H9 (cell line): ENCODE measurements around the gene RARB. TPM values are rescaled to one million over a fixed set of nuclear protein-coding genes. Genes with fewer than 3 reads are reported as not detected.

Source experiments
- DNase-seq: peaks from one replicate; pipeline ENCODE4 v3.0.0-alpha.2; 2017
- H2AFZ ChIP-seq: one replicate; pipeline ENCODE4 v1.6.1; 2013; ENCODE audit warnings: mild to moderate bottlenecking, low read length, control low read depth, moderate library complexity
- H2AK5ac ChIP-seq: 2 replicates; pipeline ENCODE4 v1.6.1; 2013; ENCODE audit warnings: low read length, control low read depth, mixed read lengths; ENCODE audit not compliant: insufficient read length
- H2BK120ac ChIP-seq: one replicate; pipeline ENCODE4 v1.6.1; 2013; ENCODE audit warnings: low read depth, mild to moderate bottlenecking, low read length, control low read depth, inconsistent platforms; ENCODE audit not compliant: poor library complexity, severe bottlenecking
- H2BK12ac ChIP-seq: 2 replicates; pipeline ENCODE4 v1.6.1; 2013; ENCODE audit warnings: low read length, control low read depth, mixed read lengths, low read depth; ENCODE audit not compliant: insufficient read length
- H2BK15ac ChIP-seq: 2 replicates; pipeline ENCODE4 v1.6.1; 2013; ENCODE audit warnings: low read depth, low read length, control low read depth
- H2BK20ac ChIP-seq: one replicate; pipeline ENCODE4 v1.6.1; 2013; ENCODE audit warnings: low read depth, mild to moderate bottlenecking, low read length, control low read depth, inconsistent platforms; ENCODE audit not compliant: poor library complexity, severe bottlenecking
- H2BK5ac ChIP-seq: 2 replicates; pipeline ENCODE4 v1.6.1; 2013; ENCODE audit warnings: low read length, control low read depth, mixed read lengths; ENCODE audit not compliant: insufficient read length
- H3K14ac ChIP-seq: 2 replicates; pipeline ENCODE4 v1.6.1; 2013; ENCODE audit warnings: low read length, control low read depth; ENCODE audit not compliant: insufficient read depth
- H3K18ac ChIP-seq: 2 replicates; pipeline ENCODE4 v1.6.1; 2013; ENCODE audit warnings: low read depth, mild to moderate bottlenecking, mixed read lengths, low read length, control low read depth; ENCODE audit not compliant: insufficient read length
- H3K23ac ChIP-seq: 2 replicates; pipeline ENCODE4 v1.6.1; 2013; ENCODE audit warnings: low read length, control low read depth, mixed read lengths, low read depth; ENCODE audit not compliant: insufficient read length
- H3K23me2 ChIP-seq: 2 replicates; pipeline ENCODE4 v1.6.1; 2013; ENCODE audit warnings: low read depth, mild to moderate bottlenecking, mixed read lengths, low read length, control low read depth; ENCODE audit not compliant: insufficient read length, poor library complexity, severe bottlenecking
- H3K27ac ChIP-seq: 2 replicates; pipeline ENCODE4 v1.5.1; 2013; ENCODE audit warnings: low read length, control low read depth, mixed read lengths, low read depth; ENCODE audit not compliant: insufficient read length
- H3K27me3 ChIP-seq: 2 replicates; pipeline ENCODE4 v1.6.1; 2013; ENCODE audit warnings: low read length, control low read depth, inconsistent platforms; ENCODE audit not compliant: insufficient read depth
- H3K4ac ChIP-seq: 2 replicates; pipeline ENCODE4 v1.6.1; 2013; ENCODE audit warnings: low read depth, mild to moderate bottlenecking, control low read depth, inconsistent platforms, low read length, moderate library complexity
- H3K4me1 ChIP-seq: 2 replicates; pipeline ENCODE4 v1.6.1; 2013; ENCODE audit warnings: low read length, control low read depth, inconsistent platforms; ENCODE audit not compliant: insufficient read depth
- H3K4me2 ChIP-seq: 2 replicates; pipeline ENCODE4 v1.6.1; 2013; ENCODE audit warnings: low read length, control low read depth, mixed read lengths; ENCODE audit not compliant: insufficient read length, insufficient read depth
- H3K56ac ChIP-seq: 2 replicates; pipeline ENCODE4 v1.6.1; 2013; ENCODE audit warnings: low read depth, mild to moderate bottlenecking, mixed read lengths, low read length, control low read depth; ENCODE audit not compliant: insufficient read length
- H3K79me1 ChIP-seq: 2 replicates; pipeline ENCODE4 v1.6.1; 2013; ENCODE audit warnings: low read depth, mild to moderate bottlenecking, moderate library complexity, low read length, control low read depth, inconsistent platforms; ENCODE audit not compliant: insufficient read depth, poor library complexity, severe bottlenecking
- H3K79me2 ChIP-seq: 2 replicates; pipeline ENCODE4 v1.6.1; 2013; ENCODE audit warnings: low read length, control low read depth, inconsistent platforms; ENCODE audit not compliant: insufficient read depth
- H3K9ac ChIP-seq: 2 replicates; pipeline ENCODE4 v1.6.1; 2013; ENCODE audit warnings: low read length, control low read depth, mixed read lengths; ENCODE audit not compliant: insufficient read length; ENCODE audit errors: extremely low read depth
- H3K9me3 ChIP-seq: one replicate; pipeline ENCODE4 v1.6.1; 2013; ENCODE audit warnings: low read depth, low read length, inconsistent platforms; ENCODE audit not compliant: control insufficient read depth
- H3T11ph ChIP-seq: one replicate; pipeline ENCODE4 v1.6.1; 2013; ENCODE audit warnings: mild to moderate bottlenecking, low read length, control low read depth, inconsistent platforms
- H4K20me1 ChIP-seq: one replicate; pipeline ENCODE4 v1.6.1; 2013; ENCODE audit not compliant: control insufficient read depth, insufficient read length, insufficient read depth
- H4K5ac ChIP-seq: 2 replicates; pipeline ENCODE4 v1.6.1; 2013; ENCODE audit warnings: low read depth, mild to moderate bottlenecking, mixed read lengths, low read length, control low read depth; ENCODE audit not compliant: insufficient read length
- H4K8ac ChIP-seq: replicated peaks from 2 replicates; pipeline ENCODE4 v1.6.1; 2013; ENCODE audit warnings: low read length, control low read depth, mixed read lengths, low read depth; ENCODE audit not compliant: insufficient read length
- H4K91ac ChIP-seq: 2 replicates; pipeline ENCODE4 v1.6.1; 2013; ENCODE audit warnings: low read depth, mild to moderate bottlenecking, moderate library complexity, mixed read lengths, low read length, control low read depth; ENCODE audit not compliant: insufficient read length
- H3K27ac Mint-ChIP-seq, 3 experiments: 2 replicates in 2 of 3; 3 replicates in 1 of 3; pipeline ENCODE4 v1.8.0; 2020 to 2021; ENCODE audit warnings: mixed read lengths in 3 of 3, mild to moderate bottlenecking in 1 of 3, moderate library complexity in 1 of 3
- H3K27me3 Mint-ChIP-seq: 2 replicates; pipeline ENCODE4 v1.8.0; 2021; ENCODE audit warnings: low read depth, mild to moderate bottlenecking, moderate library complexity, mixed read lengths
- H3K36me3 Mint-ChIP-seq, 3 experiments: 2 replicates in 2 of 3; 3 replicates in 1 of 3; pipeline ENCODE4 v1.8.0; 2020 to 2021; ENCODE audit warnings: low read depth in 3 of 3, mixed read lengths in 3 of 3; ENCODE audit not compliant: insufficient read depth in 1 of 3
- H3K4me1 Mint-ChIP-seq, 2 experiments: 2 replicates each; pipeline ENCODE4 v1.8.0; 2020; ENCODE audit warnings: mixed read lengths in 2 of 2
- H3K4me3 Mint-ChIP-seq, 2 experiments: 2 replicates in 1 of 2; 3 replicates in 1 of 2; pipeline ENCODE4 v1.8.0; 2020 to 2021; ENCODE audit warnings: mild to moderate bottlenecking in 2 of 2, mixed read lengths in 2 of 2, moderate library complexity in 1 of 2
- H3K9me3 Mint-ChIP-seq, 2 experiments: 2 replicates in 1 of 2; 3 replicates in 1 of 2; pipeline ENCODE4 v1.8.0; 2020; ENCODE audit warnings: mild to moderate bottlenecking in 2 of 2, mixed read lengths in 2 of 2, moderate library complexity in 1 of 2
- WGBS: extraction: QIAGEN DNeasy Blood & Tissue Kit; methylation state at CpG from one replicate; pipeline ENCODE4 v1.1.7; 2013; ENCODE audit warnings: missing lambda C conversion rate, low lambda C conversion rate, mixed read lengths; ENCODE audit not compliant: insufficient read length; ENCODE audit errors: extremely low coverage; 5-methylcytosine and 5-hydroxymethylcytosine counted together
- total RNA-seq: library from RNA; stranded (reverse); gene quantifications from 2 replicates; pipeline ENCODE4 v1.2.1, GENCODE V29; 2021
- TF ChIP-seq, protein P1 (sequence below): fragments of 200-600 bp; sonication (generic); conservative IDR thresholded peaks from 3 replicates; pipeline ENCODE4 v1.8.0; 2021; ENCODE audit warnings: antibody characterized with exemption, mild to moderate bottlenecking

Gene RARB
- total RNA-seq, 1 experiment from 2014 or later = 0.22 TPM

DNA sequence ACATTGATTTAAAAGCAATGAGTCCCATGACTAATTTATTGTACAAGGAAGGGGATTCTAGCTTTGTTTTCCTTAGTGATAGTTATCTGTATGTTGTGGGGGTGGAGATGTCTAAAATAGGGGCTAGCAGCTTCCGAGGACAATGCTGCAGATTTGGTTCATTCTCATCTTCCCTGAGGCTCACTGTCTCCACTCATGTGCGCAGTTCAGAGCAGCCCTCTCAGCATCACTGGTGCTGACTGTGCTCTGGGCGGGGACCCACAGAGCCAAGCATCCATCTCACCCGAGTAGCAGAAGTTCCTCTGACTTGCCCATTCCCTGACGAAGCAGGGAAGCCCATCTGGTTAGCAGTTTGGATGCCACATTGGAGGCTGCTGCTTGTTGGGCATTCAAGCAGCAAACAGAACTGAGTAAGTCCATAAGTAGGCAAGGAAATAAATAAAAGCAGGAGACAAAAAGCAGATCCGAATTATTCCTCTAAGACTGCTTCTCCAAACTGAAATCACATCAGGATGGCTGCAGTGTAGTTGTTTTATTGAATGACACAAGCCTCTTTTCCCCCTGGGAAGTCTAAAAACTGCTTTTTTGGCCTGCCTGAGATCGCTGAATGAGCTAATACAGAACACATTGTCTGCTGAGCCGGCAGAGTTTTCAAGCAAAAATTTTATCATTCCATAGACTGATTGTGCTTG lies 27.5 kb downstream of the RARB start:
- H3K9ac ChIP-seq = no peak overlapping the region
- no peaks in the 10 kb centered on the region for H3K9me3 ChIP-seq

More for the DNA sequence above, 27.5 kb downstream of the RARB start:
- H3K79me2 ChIP-seq = no peaks in the 10 kb centered on the region
- no peak overlapping the region for H2BK5ac ChIP-seq
- no peak overlapping the region for H4K91ac ChIP-seq
- H3K23me2 ChIP-seq = no peaks in the 10 kb centered on the region
- H3K27me3 ChIP-seq = no peaks in the 10 kb centered on the region
- H3K27ac ChIP-seq = no peak overlapping the region
- TF ChIP-seq, protein P1, sequence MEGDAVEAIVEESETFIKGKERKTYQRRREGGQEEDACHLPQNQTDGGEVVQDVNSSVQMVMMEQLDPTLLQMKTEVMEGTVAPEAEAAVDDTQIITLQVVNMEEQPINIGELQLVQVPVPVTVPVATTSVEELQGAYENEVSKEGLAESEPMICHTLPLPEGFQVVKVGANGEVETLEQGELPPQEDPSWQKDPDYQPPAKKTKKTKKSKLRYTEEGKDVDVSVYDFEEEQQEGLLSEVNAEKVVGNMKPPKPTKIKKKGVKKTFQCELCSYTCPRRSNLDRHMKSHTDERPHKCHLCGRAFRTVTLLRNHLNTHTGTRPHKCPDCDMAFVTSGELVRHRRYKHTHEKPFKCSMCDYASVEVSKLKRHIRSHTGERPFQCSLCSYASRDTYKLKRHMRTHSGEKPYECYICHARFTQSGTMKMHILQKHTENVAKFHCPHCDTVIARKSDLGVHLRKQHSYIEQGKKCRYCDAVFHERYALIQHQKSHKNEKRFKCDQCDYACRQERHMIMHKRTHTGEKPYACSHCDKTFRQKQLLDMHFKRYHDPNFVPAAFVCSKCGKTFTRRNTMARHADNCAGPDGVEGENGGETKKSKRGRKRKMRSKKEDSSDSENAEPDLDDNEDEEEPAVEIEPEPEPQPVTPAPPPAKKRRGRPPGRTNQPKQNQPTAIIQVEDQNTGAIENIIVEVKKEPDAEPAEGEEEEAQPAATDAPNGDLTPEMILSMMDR = no peak
- Mint-ChIP-seq H3K4me3 (no peak overlapping the region), H3K27me3 (no peaks in the 10 kb centered on the region), H3K27ac (peak overlapping the region; percentile 12 to 99 (median 58); a peak in 4 of 7 replicates), H3K4me1 (peaks cover 33 to 39% of the 10 kb centered on the region in 2 experiments), H3K9me3 (no peaks in the 10 kb centered on the region), H3K36me3 (no peaks in the 10 kb centered on the region)
- H3K4me1 ChIP-seq = peaks cover 13% of the 10 kb centered on the region; the same call in 1 of the 2 replicates
- H2AK5ac ChIP-seq = no peak overlapping the region
- H2BK20ac ChIP-seq = no peak overlapping the region
- no peak overlapping the region for H3K4me2 ChIP-seq
- no peak for DNase-seq
- H2BK12ac ChIP-seq = no peak overlapping the region
- no peak overlapping the region for H3K4ac ChIP-seq
- H4K8ac ChIP-seq = no peak overlapping the region
- WGBS = no CpG with 5 or more reads among the region's 8 CpGs
- no peaks in the 10 kb centered on the region for H4K20me1 ChIP-seq
- no peak overlapping the region for H3K23ac ChIP-seq
- no peak overlapping the region for H3K18ac ChIP-seq
- H3K56ac ChIP-seq = no peak overlapping the region
- no peak overlapping the region for H4K5ac ChIP-seq
- no peak overlapping the region for H2BK15ac ChIP-seq
- H2BK120ac ChIP-seq = no peak overlapping the region
- no peaks in the 10 kb centered on the region for H3K79me1 ChIP-seq
- no peak overlapping the region for H2AFZ ChIP-seq
- no peak overlapping the region for H3T11ph ChIP-seq
- H3K14ac ChIP-seq = no peak overlapping the region
